A673 (cell line): ENCODE measurements around the gene STAT2. TPM values are rescaled to one million over a fixed set of nuclear protein-coding genes. Genes with fewer than 3 reads are reported as not detected.

Source experiments
- BruUV-seq: library from RNA; stranded (reverse); fragments of 400-500 nt; replicated peaks from 2 replicates; lab custom pipeline; 2021; lab: Mats Ljungman, UMichigan
- CTCF ChIA-PET: fragments of 300-600 bp; sonication (Branson Sonifier 250); formaldehyde crosslinking; loops from one replicate; lab custom pipeline; 2022; ENCODE audit warnings: antibody characterized with exemption; lab: Charles Lee
- POLR2A ChIA-PET: fragments of 300-600 bp; sonication (Branson Sonifier 250); formaldehyde crosslinking; loops from one replicate; lab custom pipeline; 2022; ENCODE audit warnings: antibody characterized with exemption; ENCODE audit not compliant: low non-redundant PET; lab: Charles Lee
- DNase-seq: peaks from one replicate; pipeline ENCODE4 v3.0.0-alpha.2; 2015; ENCODE audit warnings: low spot score
- H3K27ac ChIP-seq: fragments of 200-600 bp; sonication (generic); 2 replicates; pipeline ENCODE4 v1.5.1; 2016; ENCODE audit warnings: mixed run types, low read depth, mild to moderate bottlenecking, mixed read lengths, antibody characterized with exemption, low read length; ENCODE audit not compliant: poor library complexity, severe bottlenecking
- H3K27me3 ChIP-seq: fragments of 200-600 bp; sonication (generic); replicated peaks from 2 replicates; pipeline ENCODE4 v1.6.1; 2017; ENCODE audit warnings: mixed run types, low read depth, mild to moderate bottlenecking, mixed read lengths, antibody characterized with exemption, low read length; ENCODE audit not compliant: insufficient read depth, poor library complexity
- H3K36me3 ChIP-seq: fragments of 200-600 bp; sonication (generic); 2 replicates; pipeline ENCODE4 v1.6.1; 2016; ENCODE audit warnings: mixed run types, mild to moderate bottlenecking, mixed read lengths, antibody characterized with exemption, low read length; ENCODE audit not compliant: insufficient read depth, poor library complexity, severe bottlenecking
- H3K4me1 ChIP-seq: fragments of 200-600 bp; sonication (generic); 2 replicates; pipeline ENCODE4 v1.6.1; 2017; ENCODE audit warnings: mixed run types, mild to moderate bottlenecking, mixed read lengths, antibody characterized with exemption, low read length; ENCODE audit not compliant: insufficient read depth, poor library complexity, severe bottlenecking
- H3K4me3 ChIP-seq: fragments of 200-600 bp; sonication (generic); 2 replicates; pipeline ENCODE4 v1.5.1; 2016; ENCODE audit warnings: low read depth, mixed run types, mild to moderate bottlenecking, mixed read lengths, low read length; ENCODE audit not compliant: poor library complexity, severe bottlenecking
- H3K9me3 ChIP-seq: fragments of 200-600 bp; sonication (generic); 2 replicates; pipeline ENCODE4 v1.6.1; 2016; ENCODE audit warnings: mixed run types, low read depth, mild to moderate bottlenecking, mixed read lengths, antibody characterized with exemption, low read length; ENCODE audit not compliant: poor library complexity, severe bottlenecking
- CTCF ChIP-seq: fragments of 300-800, 200-600 bp; sonication (generic); conservative IDR thresholded peaks from 2 replicates; pipeline ENCODE4 v1.5.1; 2017; ENCODE audit warnings: low read depth, mild to moderate bottlenecking, antibody characterized with exemption, low read length, moderate library complexity, mixed read lengths
- EZH2 ChIP-seq: fragments of 200-600 bp; sonication (generic); IDR thresholded peaks from 2 replicates; pipeline ENCODE4 v1.6.1; 2017; ENCODE audit warnings: borderline replicate concordance, low read depth, mild to moderate bottlenecking, mixed read lengths, antibody characterized with exemption, low read length; ENCODE audit not compliant: poor library complexity, severe bottlenecking
- intact Hi-C: fragments of 100-400 bp; cut with micrococcal nuclease; formaldehyde crosslinking; loops from one replicate; pipeline ENCODE4 v1.10.0; 2022; ENCODE audit not compliant: unreplicated experiment
- total RNA-seq: library from RNA; stranded (reverse); gene quantifications from 2 replicates; pipeline ENCODE4 v1.2.3, GENCODE V29; 2021

Gene STAT2
- total RNA-seq, 1 experiment from 2014 or later = 41.0 TPM

- intact Hi-C loops = no loop called here
- POLR2A ChIA-PET = no interaction called here
- TF ChIP-seq CTCF = no peak
- TF ChIP-seq EZH2 = no peak
- CTCF ChIA-PET = no interaction called here
- H3K4me1 ChIP-seq = peaks cover 6% of the 10 kb centered on the region
- H3K27ac ChIP-seq = no peak overlapping the region
- peaks cover 4% of the 10 kb centered on the region for H3K9me3 ChIP-seq
- H3K27me3 ChIP-seq = no peaks in the 10 kb centered on the region
- no TSS peak for BruUV-seq
- no peaks in the 10 kb centered on the region for H3K36me3 ChIP-seq
- no peak for DNase-seq
- H3K4me3 ChIP-seq = no peak overlapping the region
Observed at GRCh38 chr12:56389412-56389811, 29.5 kb upstream of the STAT2 start.

DNA sequence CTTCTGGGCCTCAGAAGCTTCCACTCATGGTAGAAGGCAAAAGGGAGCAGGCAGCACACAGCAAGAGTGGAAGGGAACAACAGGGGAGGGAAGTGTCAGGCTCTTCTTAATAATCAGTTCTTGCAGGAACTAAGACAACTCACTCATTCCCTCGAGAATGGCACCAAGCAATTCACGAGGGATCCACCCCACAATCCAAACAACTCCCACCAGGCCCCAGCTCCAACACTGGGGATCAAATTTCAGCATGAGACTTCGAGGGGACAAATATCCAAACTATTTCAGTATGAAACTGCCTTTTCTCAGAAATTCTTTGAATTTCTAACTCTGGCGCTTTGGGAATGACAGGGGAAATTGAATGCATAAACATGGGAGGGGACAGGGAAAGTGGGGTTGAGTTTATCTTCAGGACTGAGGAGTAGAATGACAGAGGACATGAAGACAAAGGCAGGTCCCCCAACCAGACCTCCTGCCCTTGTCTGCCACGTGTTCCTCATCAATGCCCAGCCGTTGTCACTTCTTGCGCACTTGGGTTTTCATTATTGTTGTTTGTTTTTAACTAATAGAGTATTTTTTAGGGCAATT is 27.3 kb upstream of the STAT2 start:
- CTCF ChIA-PET = no interaction called here
- peak; percentile 30 for DNase-seq

GRCh38 chr12:56385873-56386272 is 26.0 kb upstream of the STAT2 start:
- H3K9me3 ChIP-seq = no peaks in the 10 kb centered on the region
- CTCF ChIA-PET = no interaction called here
- TF ChIP-seq EZH2 (no peak), CTCF (no peak)
- no peak overlapping the region for H3K27ac ChIP-seq
- intact Hi-C loops = no loop called here
- no TSS peak for BruUV-seq
- POLR2A ChIA-PET = no interaction called here
- no peaks in the 10 kb centered on the region for H3K36me3 ChIP-seq
- DNase-seq = no peak
- no peaks in the 10 kb centered on the region for H3K27me3 ChIP-seq
- no peak overlapping the region for H3K4me3 ChIP-seq
- peaks cover 6% of the 10 kb centered on the region for H3K4me1 ChIP-seq

More for the DNA sequence above, 27.3 kb upstream of the STAT2 start:
- H3K4me3 ChIP-seq = no peak overlapping the region
- intact Hi-C loops = no loop called here
- H3K9me3 ChIP-seq = no peaks in the 10 kb centered on the region
- TF ChIP-seq EZH2 (no peak), CTCF (no peak)
- POLR2A ChIA-PET = no interaction called here
- H3K36me3 ChIP-seq = no peaks in the 10 kb centered on the region
- no TSS peak for BruUV-seq
- no peaks in the 10 kb centered on the region for H3K27me3 ChIP-seq
- peaks cover 6% of the 10 kb centered on the region for H3K4me1 ChIP-seq
- no peak overlapping the region for H3K27ac ChIP-seq
